BE2C (cell line): ENCODE results near the gene PTPRCAP.
A peak's percentile ranks its signal among the peaks of the same experiment; 100 is the strongest.

Source experiments
- DNase-seq: peaks from one replicate; pipeline ENCODE4 v3.0.0-alpha.2; 2020
- H3K27me3 ChIP-seq: fragments of 250-450 bp; sonication (Bioruptor Pico); 2 replicates; pipeline ENCODE4 v1.5.1; 2020; ENCODE audit warnings: mild to moderate bottlenecking
- H3K36me3 ChIP-seq: fragments of 250-450 bp; sonication (Bioruptor Pico); 2 replicates; pipeline ENCODE4 v1.5.1; 2020; ENCODE audit warnings: mild to moderate bottlenecking
- H3K4me1 ChIP-seq: fragments of 250-450 bp; sonication (Bioruptor Pico); 2 replicates; pipeline ENCODE4 v1.5.1; 2020
- H3K4me3 ChIP-seq: 2 replicates; pipeline ENCODE4 v1.5.1; 2011; ENCODE audit warnings: low read depth, low read length
- H3K9me3 ChIP-seq: fragments of 250-450 bp; sonication (Bioruptor Pico); 2 replicates; pipeline ENCODE4 v1.5.1; 2020
- TF ChIP-seq, protein P1 (sequence below): IDR thresholded peaks from 2 replicates; pipeline ENCODE4 v1.5.1; 2012; ENCODE audit warnings: mild to moderate bottlenecking, low read depth, low read length

The PTPRCAP gene

GRCh38 chr11:67437809-67438157 lies 301 bp upstream of the PTPRCAP start:
- no peak for DNase-seq
- H3K4me3 ChIP-seq = no peak overlapping the region
- H3K4me1 ChIP-seq = peaks cover 9% of the 10 kb centered on the region
- no peaks in the 10 kb centered on the region for H3K9me3 ChIP-seq
- H3K36me3 ChIP-seq = peaks cover 37% of the 10 kb centered on the region
- TF ChIP-seq, protein P1, sequence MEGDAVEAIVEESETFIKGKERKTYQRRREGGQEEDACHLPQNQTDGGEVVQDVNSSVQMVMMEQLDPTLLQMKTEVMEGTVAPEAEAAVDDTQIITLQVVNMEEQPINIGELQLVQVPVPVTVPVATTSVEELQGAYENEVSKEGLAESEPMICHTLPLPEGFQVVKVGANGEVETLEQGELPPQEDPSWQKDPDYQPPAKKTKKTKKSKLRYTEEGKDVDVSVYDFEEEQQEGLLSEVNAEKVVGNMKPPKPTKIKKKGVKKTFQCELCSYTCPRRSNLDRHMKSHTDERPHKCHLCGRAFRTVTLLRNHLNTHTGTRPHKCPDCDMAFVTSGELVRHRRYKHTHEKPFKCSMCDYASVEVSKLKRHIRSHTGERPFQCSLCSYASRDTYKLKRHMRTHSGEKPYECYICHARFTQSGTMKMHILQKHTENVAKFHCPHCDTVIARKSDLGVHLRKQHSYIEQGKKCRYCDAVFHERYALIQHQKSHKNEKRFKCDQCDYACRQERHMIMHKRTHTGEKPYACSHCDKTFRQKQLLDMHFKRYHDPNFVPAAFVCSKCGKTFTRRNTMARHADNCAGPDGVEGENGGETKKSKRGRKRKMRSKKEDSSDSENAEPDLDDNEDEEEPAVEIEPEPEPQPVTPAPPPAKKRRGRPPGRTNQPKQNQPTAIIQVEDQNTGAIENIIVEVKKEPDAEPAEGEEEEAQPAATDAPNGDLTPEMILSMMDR = no peak
- H3K27me3 ChIP-seq = no peaks in the 10 kb centered on the region

DNA sequence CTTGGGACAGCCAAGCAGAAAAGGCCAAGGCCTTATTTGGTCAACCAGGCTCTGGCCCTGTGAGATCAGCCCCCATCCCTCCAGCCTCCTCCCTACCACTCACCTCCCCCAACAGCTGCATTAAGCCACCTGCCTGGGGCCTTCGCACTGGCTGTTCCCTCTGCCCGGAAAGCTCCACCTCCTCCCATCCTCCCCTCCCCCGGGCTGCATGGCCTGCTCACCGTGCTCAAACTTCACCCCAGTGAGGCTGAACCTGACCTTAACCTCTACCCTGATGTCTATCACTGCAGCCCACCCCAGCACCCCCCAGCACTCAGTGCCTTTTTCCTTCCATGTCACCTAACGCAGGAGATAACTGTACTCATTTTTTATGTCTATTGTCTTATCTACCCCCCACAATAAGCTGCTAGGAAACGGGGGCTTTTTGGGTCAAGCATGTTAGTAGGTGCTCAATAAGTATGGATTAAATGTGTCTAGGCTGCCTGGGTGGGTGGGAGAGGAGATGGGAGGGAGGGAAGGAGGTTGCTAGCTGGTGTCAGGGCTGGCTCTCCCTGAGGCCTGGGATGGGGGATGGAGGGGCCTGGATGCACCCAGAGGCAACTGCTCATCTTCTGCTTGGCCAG lies 912 bp downstream of the PTPRCAP start:
- peak; percentile 57 for DNase-seq
- H3K27me3 ChIP-seq = no peaks in the 10 kb centered on the region
- no peaks in the 10 kb centered on the region for H3K9me3 ChIP-seq
- peaks cover 9% of the 10 kb centered on the region for H3K4me1 ChIP-seq
- H3K36me3 ChIP-seq = peaks cover 39% of the 10 kb centered on the region
- no peak overlapping the region for H3K4me3 ChIP-seq
- TF ChIP-seq, protein P1 = no peak

DNA sequence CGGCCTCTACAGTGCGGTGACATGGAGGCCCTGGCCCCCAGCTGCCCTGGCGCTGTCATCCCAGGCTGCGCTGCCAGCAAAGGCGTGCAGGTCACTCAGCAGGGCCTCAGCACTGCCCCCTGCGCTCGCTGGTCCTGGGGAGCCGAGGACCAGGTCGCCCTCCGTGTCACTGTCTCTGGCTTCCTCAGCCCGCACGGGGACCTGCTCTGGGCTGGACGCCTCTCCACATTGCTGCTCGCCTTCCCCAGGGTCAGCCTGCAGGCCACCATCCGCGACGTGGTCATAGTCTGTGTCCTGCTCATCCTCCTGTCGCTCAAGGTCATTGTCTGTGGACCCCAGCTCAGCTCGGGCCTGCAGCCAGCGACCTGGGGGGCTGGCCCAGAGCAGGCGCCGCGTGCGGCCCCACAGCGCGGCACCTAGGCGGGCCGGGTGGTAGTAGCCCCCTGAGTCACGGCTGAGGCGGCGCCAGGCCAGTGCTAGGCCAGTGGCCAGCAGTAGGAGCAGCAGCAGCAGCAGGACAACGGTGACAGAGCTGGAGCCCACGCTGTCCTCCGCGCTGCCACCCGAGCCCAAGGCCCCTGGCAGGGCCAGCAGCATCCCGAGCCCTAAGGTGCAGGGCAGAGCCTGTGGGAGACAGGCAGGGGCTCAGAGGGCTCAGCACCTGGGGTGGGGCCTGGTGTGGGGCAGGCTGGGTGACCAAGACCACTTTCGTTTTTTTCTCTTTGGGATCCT lies 1.6 kb downstream of the PTPRCAP start:
- no peaks in the 10 kb centered on the region for H3K27me3 ChIP-seq
- DNase-seq = no peak
- no peak overlapping the region for H3K4me3 ChIP-seq
- H3K36me3 ChIP-seq = peaks cover 45% of the 10 kb centered on the region
- H3K4me1 ChIP-seq = peaks cover 9% of the 10 kb centered on the region
- no peaks in the 10 kb centered on the region for H3K9me3 ChIP-seq
- TF ChIP-seq, protein P1 = no peak

GRCh38 chr11:67435031-67435726 lies 2.3 kb downstream of the PTPRCAP start:
- no peak for DNase-seq
- Histone ChIP-seq H3K27me3 (no peaks in the 10 kb centered on the region), H3K4me3 (no peak overlapping the region), H3K4me1 (peaks cover 9% of the 10 kb centered on the region), H3K9me3 (no peaks in the 10 kb centered on the region), H3K36me3 (peaks cover 51% of the 10 kb centered on the region)
- TF ChIP-seq, protein P1 = no peak

- no peaks in the 10 kb centered on the region for H3K27me3 ChIP-seq
- H3K36me3 ChIP-seq = peaks cover 53% of the 10 kb centered on the region
- TF ChIP-seq, protein P1 = no peak
- H3K9me3 ChIP-seq = no peaks in the 10 kb centered on the region
- H3K4me3 ChIP-seq = no peak overlapping the region
- DNase-seq = no peak
- peaks cover 9% of the 10 kb centered on the region for H3K4me1 ChIP-seq
Observed at GRCh38 chr11:67434395-67434881, 3.0 kb downstream of the PTPRCAP start.
